ENCODE measurements around the gene TMPRSS13.

The TMPRSS13 gene

DNA sequence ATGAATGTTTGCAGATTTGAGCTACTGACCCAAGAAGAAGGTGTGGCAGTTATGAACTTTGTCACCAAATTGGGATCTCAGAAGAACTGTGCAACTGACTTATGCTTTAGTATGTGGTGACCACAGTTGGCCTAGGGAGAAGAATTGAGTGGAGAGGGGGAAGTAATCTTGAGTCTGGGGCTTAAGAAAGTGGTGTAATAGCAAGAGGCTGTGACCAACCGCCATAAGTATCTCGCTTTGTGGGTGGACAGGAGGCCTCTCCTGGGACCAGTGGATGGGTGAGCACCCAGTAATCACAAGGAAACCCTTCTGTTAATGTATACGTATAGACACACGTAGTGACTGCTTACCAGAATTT is 44.3 kb upstream of the TMPRSS13 start:
- TF ChIP-seq, protein P1, sequence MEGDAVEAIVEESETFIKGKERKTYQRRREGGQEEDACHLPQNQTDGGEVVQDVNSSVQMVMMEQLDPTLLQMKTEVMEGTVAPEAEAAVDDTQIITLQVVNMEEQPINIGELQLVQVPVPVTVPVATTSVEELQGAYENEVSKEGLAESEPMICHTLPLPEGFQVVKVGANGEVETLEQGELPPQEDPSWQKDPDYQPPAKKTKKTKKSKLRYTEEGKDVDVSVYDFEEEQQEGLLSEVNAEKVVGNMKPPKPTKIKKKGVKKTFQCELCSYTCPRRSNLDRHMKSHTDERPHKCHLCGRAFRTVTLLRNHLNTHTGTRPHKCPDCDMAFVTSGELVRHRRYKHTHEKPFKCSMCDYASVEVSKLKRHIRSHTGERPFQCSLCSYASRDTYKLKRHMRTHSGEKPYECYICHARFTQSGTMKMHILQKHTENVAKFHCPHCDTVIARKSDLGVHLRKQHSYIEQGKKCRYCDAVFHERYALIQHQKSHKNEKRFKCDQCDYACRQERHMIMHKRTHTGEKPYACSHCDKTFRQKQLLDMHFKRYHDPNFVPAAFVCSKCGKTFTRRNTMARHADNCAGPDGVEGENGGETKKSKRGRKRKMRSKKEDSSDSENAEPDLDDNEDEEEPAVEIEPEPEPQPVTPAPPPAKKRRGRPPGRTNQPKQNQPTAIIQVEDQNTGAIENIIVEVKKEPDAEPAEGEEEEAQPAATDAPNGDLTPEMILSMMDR (IDR thresholded peaks at IDR 0.05; ENCODE audit: insufficient read depth, low read length, poor library complexity, severe bottlenecking): no peak
- H3K4me3 ChIP-seq (replicated peaks; ENCODE audit: low read depth, low read length): no peak overlapping the region
- H3K27me3 ChIP-seq (replicated peaks; ENCODE audit: control insufficient read depth, insufficient read depth, low read length): no peaks in the 10 kb centered on the region
- H3K36me3 ChIP-seq (ENCODE audit: control insufficient read depth, insufficient read depth, low read length): no peaks in the 10 kb centered on the region
- no peak for DNase-seq (ENCODE audit: extremely low read depth, insufficient read length)

- Histone ChIP-seq H3K27me3 (replicated peaks; ENCODE audit: control insufficient read depth, insufficient read depth, low read length) (no peaks in the 10 kb centered on the region), H3K4me3 (replicated peaks; ENCODE audit: low read depth, low read length) (no peak overlapping the region), H3K36me3 (ENCODE audit: control insufficient read depth, insufficient read depth, low read length) (no peaks in the 10 kb centered on the region)
- TF ChIP-seq, protein P1 (IDR thresholded peaks at IDR 0.05; ENCODE audit: insufficient read depth, low read length, poor library complexity, severe bottlenecking): no peak
- no peak for DNase-seq (ENCODE audit: extremely low read depth, insufficient read length)
Observed at GRCh38 chr11:117972629-117973502, 43.7 kb upstream of the TMPRSS13 start.

GRCh38 chr11:117972044-117972443 is 42.8 kb upstream of the TMPRSS13 start:
- no peak for DNase-seq (ENCODE audit: extremely low read depth, insufficient read length)
- Histone ChIP-seq H3K27me3 (replicated peaks; ENCODE audit: control insufficient read depth, insufficient read depth, low read length) (no peaks in the 10 kb centered on the region), H3K4me3 (replicated peaks; ENCODE audit: low read depth, low read length) (no peak overlapping the region), H3K36me3 (ENCODE audit: control insufficient read depth, insufficient read depth, low read length) (no peaks in the 10 kb centered on the region)
- TF ChIP-seq, protein P1 (IDR thresholded peaks at IDR 0.05; ENCODE audit: insufficient read depth, low read length, poor library complexity, severe bottlenecking): no peak

GRCh38 chr11:117970400-117971024 is 41.3 kb upstream of the TMPRSS13 start:
- no peaks in the 10 kb centered on the region for H3K36me3 ChIP-seq (ENCODE audit: control insufficient read depth, insufficient read depth, low read length)
- DNase-seq (ENCODE audit: extremely low read depth, insufficient read length): no peak
- TF ChIP-seq, protein P1 (IDR thresholded peaks at IDR 0.05; ENCODE audit: insufficient read depth, low read length, poor library complexity, severe bottlenecking): no peak

GRCh38 chr11:117969160-117969991 is 40.2 kb upstream of the TMPRSS13 start:
- Histone ChIP-seq H3K36me3 (ENCODE audit: control insufficient read depth, insufficient read depth, low read length) (no peaks in the 10 kb centered on the region), H3K27me3 (replicated peaks; ENCODE audit: control insufficient read depth, insufficient read depth, low read length) (no peaks in the 10 kb centered on the region), H3K4me3 (replicated peaks; ENCODE audit: low read depth, low read length) (no peak overlapping the region)
- no peak for DNase-seq (ENCODE audit: extremely low read depth, insufficient read length)
- TF ChIP-seq, protein P1 (IDR thresholded peaks at IDR 0.05; ENCODE audit: insufficient read depth, low read length, poor library complexity, severe bottlenecking): no peak

More at GRCh38 chr11:117970400-117971024, 41.3 kb upstream of the TMPRSS13 start:
- Histone ChIP-seq H3K27me3 (replicated peaks; ENCODE audit: control insufficient read depth, insufficient read depth, low read length) (no peaks in the 10 kb centered on the region), H3K4me3 (replicated peaks; ENCODE audit: low read depth, low read length) (no peak overlapping the region)
